Peyer's patch (tissue), 4 donors: ENCODE data around the gene LRRFIP1. TPM values are rescaled to one million over a fixed set of nuclear protein-coding genes. Genes with fewer than 3 reads are reported as not detected.
"Not testable (repeated sequence)": the region's sequence is repeated elsewhere in the genome, so short reads cannot be mapped to it uniquely, and the experiment has no call there.

Experiments used
- DNase-seq, 3 donors: peaks; one replicate each; pipeline ENCODE4 v3.0.0-alpha.2; 2017 to 2019
- H3K27ac ChIP-seq, 4 donors: fragments of 200-600 bp; sonication (generic); one replicate each; pipeline ENCODE4 v1.5.1; 2016 to 2019
- H3K27me3 ChIP-seq, 2 donors: fragments of 200-600 bp; sonication (generic); one replicate each; pipeline ENCODE4 v1.5.1; 2019
- H3K36me3 ChIP-seq, 3 donors: fragments of 200-600 bp; sonication (generic); one replicate each; pipeline ENCODE4 v1.5.1; 2016 to 2019
- H3K4me1 ChIP-seq, 4 donors: fragments of 200-600 bp; sonication (generic); one replicate each; pipeline ENCODE4 v1.5.1; 2016 to 2019
- H3K4me3 ChIP-seq, 4 donors: fragments of 200-600 bp; sonication (generic); 1 replicate in 3 of 4; 2 replicates in 1 of 4; pipeline ENCODE4 v1.5.1; 2016 to 2019; ENCODE audit warnings: mild to moderate bottlenecking in 1 of 4
- H3K9me3 ChIP-seq, 4 donors: fragments of 200-600 bp; sonication (generic); one replicate each; pipeline ENCODE4 v1.5.1; 2016 to 2019; ENCODE audit warnings: mild to moderate bottlenecking in 1 of 4
- CTCF ChIP-seq, 6 experiments: fragments of 450-650 bp in 4 of 6; fragments of 200-600 bp in 2 of 6; sonication (generic) in 1 of 6; IDR thresholded peaks; one replicate each; pipeline ENCODE4 v1.5.1; 2017 to 2019; ENCODE audit warnings: antibody characterized with exemption in 6 of 6, mild to moderate bottlenecking in 3 of 6, moderate library complexity in 1 of 6
- POLR2A ChIP-seq, 2 donors: fragments of 450-650 bp; IDR thresholded peaks; one replicate each; pipeline ENCODE4 v1.5.1; 2017; ENCODE audit warnings: antibody characterized with exemption in 2 of 2, mild to moderate bottlenecking in 2 of 2, moderate library complexity in 2 of 2
- total RNA-seq, 4 donors: library from RNA; depleted of rRNA; stranded (reverse); fragments of >200 nt; gene quantifications; one replicate each; pipeline ENCODE4 v1.1.0, GENCODE V29; 2016

Gene LRRFIP1
- total RNA-seq, 4 donors from 2014 or later, result 114 to 182 (median 135) TPM

- Histone ChIP-seq H3K4me1 (peaks cover 0 to 14% (median 0%) of the 10 kb centered on the region in 4 donors), H3K4me3 (peak overlapping the region in 2 of 4 donors; percentile 48 to 60), H3K9me3 (no peaks in the 10 kb centered on the region), H3K27ac (peak overlapping the region in 3 of 4 donors; percentile 53 to 92 (median 80)), H3K27me3 (no peaks in the 10 kb centered on the region), H3K36me3 (no peaks in the 10 kb centered on the region)
- TF ChIP-seq CTCF (IDR thresholded peaks at IDR 0.05), result no peak
- TF ChIP-seq POLR2A (IDR thresholded peaks at IDR 0.05), result no peak
- peak in 1 of 3 donors; percentile 85 for DNase-seq
These were observed 36.1 kb upstream of the LRRFIP1 start for GRCh38 chr2:237591141-237591881.

DNA sequence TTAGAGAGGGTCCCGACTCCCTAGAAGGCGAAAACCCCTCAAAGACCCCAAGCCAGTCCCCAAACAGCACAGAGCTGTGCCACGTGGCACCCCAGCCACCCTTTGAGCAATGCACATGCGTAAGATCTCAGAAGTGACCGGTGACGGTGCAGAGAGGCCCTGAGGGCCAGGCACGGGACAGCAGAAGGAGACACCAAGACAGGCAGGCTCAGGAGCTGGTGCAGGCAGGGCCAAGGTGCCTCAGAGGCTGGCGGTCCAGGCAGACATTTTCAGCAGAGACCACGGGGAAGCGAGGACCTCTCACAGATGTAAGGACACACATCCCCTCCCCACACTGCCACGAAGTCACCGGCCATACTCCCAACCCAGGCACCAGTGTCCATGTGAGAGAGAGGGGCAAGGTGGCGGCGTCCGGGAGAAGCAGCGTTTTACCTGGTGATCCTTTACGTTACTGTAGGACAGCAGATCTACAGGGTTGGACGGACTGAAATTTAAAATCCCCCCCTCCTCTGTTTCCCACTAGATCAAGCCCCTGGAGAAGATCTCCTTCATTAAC, 34.9 kb upstream of the LRRFIP1 start:
- peaks cover 0 to 14% (median 0%) of the 10 kb centered on the region in 4 donors for H3K4me1 ChIP-seq
- no peak for DNase-seq
- no peak for TF ChIP-seq CTCF (IDR thresholded peaks at IDR 0.05)
- TF ChIP-seq POLR2A (IDR thresholded peaks at IDR 0.05), result no peak
- no peaks in the 10 kb centered on the region for H3K27me3 ChIP-seq
- no peaks in the 10 kb centered on the region for H3K9me3 ChIP-seq
- H3K4me3 ChIP-seq, result no peak overlapping the region
- no peak overlapping the region for H3K27ac ChIP-seq
- no peaks in the 10 kb centered on the region for H3K36me3 ChIP-seq

- H3K4me3 ChIP-seq, result no peak overlapping the region
- H3K27ac ChIP-seq, result no peak overlapping the region
- peaks cover 0 to 14% (median 0%) of the 10 kb centered on the region in 4 donors for H3K4me1 ChIP-seq
- TF ChIP-seq POLR2A (IDR thresholded peaks at IDR 0.05) (no peak), CTCF (IDR thresholded peaks at IDR 0.05) (no peak)
- no peaks in the 10 kb centered on the region for H3K36me3 ChIP-seq
- peak in 1 of 3 donors; percentile 36 for DNase-seq
- H3K9me3 ChIP-seq, result no peaks in the 10 kb centered on the region
- H3K27me3 ChIP-seq, result no peaks in the 10 kb centered on the region
These were observed 34.4 kb upstream of the LRRFIP1 start for GRCh38 chr2:237593036-237593435.

- no peak overlapping the region for H3K27ac ChIP-seq
These were observed 33.6 kb upstream of the LRRFIP1 start for GRCh38 chr2:237593596-237594320.

DNA sequence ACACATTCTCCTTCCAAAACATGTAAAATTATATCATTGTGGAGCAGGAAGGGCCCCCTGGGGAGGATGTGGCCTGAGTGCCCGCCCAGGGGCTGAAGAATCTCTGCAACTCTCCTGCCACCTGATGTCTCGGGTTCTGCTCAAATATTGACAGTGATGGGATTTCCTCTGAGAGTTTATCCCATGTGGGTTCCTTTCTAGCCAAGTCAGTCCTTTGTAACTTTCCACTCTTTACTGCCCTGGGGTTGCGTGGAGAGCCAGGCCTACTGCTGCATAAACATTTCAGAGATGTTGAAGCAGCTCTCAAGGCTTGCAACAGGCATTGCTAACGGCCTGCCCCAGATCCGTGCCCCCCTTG, 32.9 kb upstream of the LRRFIP1 start:
- DNase-seq, result no peak
- Histone ChIP-seq H3K27me3 (no peaks in the 10 kb centered on the region), H3K4me3 (no peak overlapping the region), H3K27ac (peak overlapping the region in 2 of 4 donors; percentile 59 to 73), H3K9me3 (no peaks in the 10 kb centered on the region), H3K4me1 (peaks cover 0 to 14% (median 0%) of the 10 kb centered on the region in 4 donors), H3K36me3 (no peaks in the 10 kb centered on the region)
- TF ChIP-seq CTCF (IDR thresholded peaks at IDR 0.05) (no peak), POLR2A (IDR thresholded peaks at IDR 0.05) (no peak)

More at GRCh38 chr2:237593596-237594320, 33.6 kb upstream of the LRRFIP1 start:
- Histone ChIP-seq H3K4me1 (peaks cover 0 to 14% (median 0%) of the 10 kb centered on the region in 4 donors), H3K36me3 (no peaks in the 10 kb centered on the region), H3K4me3 (no peak overlapping the region), H3K9me3 (no peaks in the 10 kb centered on the region), H3K27me3 (no peaks in the 10 kb centered on the region)
- TF ChIP-seq CTCF (IDR thresholded peaks at IDR 0.05) (no peak), POLR2A (IDR thresholded peaks at IDR 0.05) (no peak)
- peak in 1 of 3 donors; percentile 37 for DNase-seq

GRCh38 chr2:237595829-237596519, 31.4 kb upstream of the LRRFIP1 start:
- not testable (repeated sequence) for H3K9me3 ChIP-seq, H3K4me3 ChIP-seq, H3K27me3 ChIP-seq, DNase-seq, H3K36me3 ChIP-seq
- peak overlapping the region in 1 of 4 donors; percentile 73 for H3K27ac ChIP-seq
- peaks cover 0 to 14% (median 0%) of the 10 kb centered on the region in 4 donors for H3K4me1 ChIP-seq
